Right lobe of liver (tissue), 6 donors: Measurements from ENCODE around the gene EMC10. TPM values are rescaled to one million over a fixed set of nuclear protein-coding genes. Genes with fewer than 3 reads are reported as not detected.

Experiments
- ATAC-seq, 4 donors: fragments of 200-7000 bp; cut with Tn5 transposase; one replicate each; pipeline ENCODE4 v1.9.1; 2020; ENCODE audit warnings: mild to moderate bottlenecking in 4 of 4, moderate library complexity in 4 of 4
- DNase-seq, 3 donors: peaks; one replicate each; pipeline ENCODE4 v3.0.0-alpha.2; 2020
- H3K27ac ChIP-seq, 3 donors: fragments of 200-600 bp; one replicate each; pipeline ENCODE4 v1.8.0; 2022
- H3K27me3 ChIP-seq, 2 donors: fragments of 200-600 bp; one replicate each; pipeline ENCODE4 v1.8.0; 2022
- H3K36me3 ChIP-seq, 4 donors: fragments of 200-600 bp; sonication (generic) in 1 of 4; one replicate each; pipeline versions ENCODE4 v1.5.1 to v1.8.0; 2017 to 2022; ENCODE audit warnings: control low read depth in 1 of 4
- H3K4me1 ChIP-seq, 4 donors: fragments of 200-600 bp; sonication (generic) in 1 of 4; one replicate each; pipeline versions ENCODE4 v1.5.1 to v1.8.0; 2017 to 2022; ENCODE audit warnings: control low read depth in 1 of 4
- H3K4me3 ChIP-seq, 3 donors: fragments of 200-600 bp; one replicate each; pipeline ENCODE4 v1.8.0; 2022
- H3K9me3 ChIP-seq, 4 donors: fragments of 200-600 bp; sonication (generic) in 1 of 4; one replicate each; pipeline versions ENCODE4 v1.5.1 to v1.8.0; 2017 to 2022; ENCODE audit warnings: control low read depth in 1 of 4
- POLR2A ChIP-seq: fragments of 450-650 bp; IDR thresholded peaks from one replicate; pipeline ENCODE4 v1.6.1; 2017; ENCODE audit warnings: antibody characterized with exemption, mild to moderate bottlenecking
- WGBS: methylation state at CpG from one replicate; pipeline ENCODE4 v1.1.6; 2018; ENCODE audit warnings: low coverage, low lambda C conversion rate; ENCODE audit not compliant: insufficient coverage; ENCODE audit errors: missing lambda C conversion rate; 5-methylcytosine and 5-hydroxymethylcytosine counted together
- intact Hi-C, 2 donors: fragments of 100-400 bp; cut with DNase I; formaldehyde crosslinking; loops; one replicate each; pipeline versions ENCODE4 v1.11.2 to v1.14.1; 2022
- total RNA-seq, 6 experiments: library from RNA; depleted of rRNA in 2 of 6; stranded (reverse); fragments of >200 nt in 2 of 6; fragmentation: NEBNext Ultra II Directional in 3 of 6; extraction: Animal tissue kit (Norgen Biotek cat#: 25700) in 3 of 6; gene quantifications; one replicate each; pipeline versions ENCODE4 v1.1.0 to v1.2.4, GENCODE V29; 2016 to 2023
- TF ChIP-seq, protein P1 (sequence below), 4 donors: fragments of 200-600 bp in 3 of 4; fragments of 450-650 bp in 1 of 4; IDR thresholded peaks; one replicate each; pipeline versions ENCODE4 v1.5.1 to v1.8.0; 2016 to 2022; ENCODE audit warnings: antibody characterized with exemption in 4 of 4, mild to moderate bottlenecking in 2 of 4
- donor health status: DM: no; HTN: yes; CAD: no.
- donor health status: DM: no; HTN: no; CAD: no.
- donor health status: DM: no; HTN: no; CAD: no.
- donor health status: DM: no; HTN: yes; CAD: no.
- donor health status: DM: no; HTN: yes; CAD: no.

The EMC10 gene
- total RNA-seq, 6 experiments from 2014 or later, result 48.6 to 82.8 (median 74.2) TPM

GRCh38 chr19:50508843-50509190, 32.5 kb downstream of the EMC10 start:
- 100% methylated on average over 2 of the region's 3 CpGs for WGBS
- Histone ChIP-seq H3K4me3 (no peak overlapping the region), H3K27ac (no peak overlapping the region), H3K4me1 (peaks cover 0 to 17% (median 4%) of the 10 kb centered on the region in 4 donors), H3K36me3 (no peaks in the 10 kb centered on the region), H3K9me3 (no peaks in the 10 kb centered on the region), H3K27me3 (no peaks in the 10 kb centered on the region)
- TF ChIP-seq, protein P1, sequence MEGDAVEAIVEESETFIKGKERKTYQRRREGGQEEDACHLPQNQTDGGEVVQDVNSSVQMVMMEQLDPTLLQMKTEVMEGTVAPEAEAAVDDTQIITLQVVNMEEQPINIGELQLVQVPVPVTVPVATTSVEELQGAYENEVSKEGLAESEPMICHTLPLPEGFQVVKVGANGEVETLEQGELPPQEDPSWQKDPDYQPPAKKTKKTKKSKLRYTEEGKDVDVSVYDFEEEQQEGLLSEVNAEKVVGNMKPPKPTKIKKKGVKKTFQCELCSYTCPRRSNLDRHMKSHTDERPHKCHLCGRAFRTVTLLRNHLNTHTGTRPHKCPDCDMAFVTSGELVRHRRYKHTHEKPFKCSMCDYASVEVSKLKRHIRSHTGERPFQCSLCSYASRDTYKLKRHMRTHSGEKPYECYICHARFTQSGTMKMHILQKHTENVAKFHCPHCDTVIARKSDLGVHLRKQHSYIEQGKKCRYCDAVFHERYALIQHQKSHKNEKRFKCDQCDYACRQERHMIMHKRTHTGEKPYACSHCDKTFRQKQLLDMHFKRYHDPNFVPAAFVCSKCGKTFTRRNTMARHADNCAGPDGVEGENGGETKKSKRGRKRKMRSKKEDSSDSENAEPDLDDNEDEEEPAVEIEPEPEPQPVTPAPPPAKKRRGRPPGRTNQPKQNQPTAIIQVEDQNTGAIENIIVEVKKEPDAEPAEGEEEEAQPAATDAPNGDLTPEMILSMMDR (IDR thresholded peaks at IDR 0.05), result no peak
- no peak for TF ChIP-seq POLR2A
- intact Hi-C loops, result no loop called here
- DNase-seq (peak in 1 of 3 donors; percentile 42), ATAC-seq (no peak)

DNA sequence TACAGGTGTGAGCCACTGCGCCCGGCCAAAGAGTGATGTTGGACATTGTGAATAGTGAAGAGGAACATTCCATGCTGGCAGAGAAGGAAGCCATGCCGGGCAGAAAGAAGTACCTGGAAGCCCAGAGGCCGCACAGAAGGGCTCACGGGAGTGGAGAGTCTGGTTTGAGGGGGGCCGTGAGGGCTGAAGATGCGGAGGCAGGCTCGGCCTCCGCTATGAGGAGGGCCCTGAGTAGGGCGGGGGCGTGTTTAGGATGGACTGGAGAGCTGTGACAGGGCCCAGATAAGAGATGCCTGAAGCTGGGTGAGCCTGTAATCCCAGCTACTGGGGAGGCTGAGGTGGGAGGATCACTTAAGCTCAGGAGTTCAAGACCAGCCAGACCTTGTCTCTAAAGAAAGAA, 33.1 kb downstream of the EMC10 start:
- intact Hi-C loops, result no loop called here
- Histone ChIP-seq H3K4me3 (no peak overlapping the region), H3K9me3 (no peaks in the 10 kb centered on the region), H3K27me3 (no peaks in the 10 kb centered on the region), H3K4me1 (peaks cover 0 to 17% (median 4%) of the 10 kb centered on the region in 4 donors), H3K27ac (no peak overlapping the region), H3K36me3 (no peaks in the 10 kb centered on the region)
- peak in 1 of 3 donors; percentile 50 for DNase-seq
- TF ChIP-seq, protein P1 (IDR thresholded peaks at IDR 0.05), result no peak
- TF ChIP-seq POLR2A, result no peak
- WGBS, result 83% methylated on average over 9 of the region's 11 CpGs
- no peak for ATAC-seq

GRCh38 chr19:50510121-50510670, 33.9 kb downstream of the EMC10 start:
- Histone ChIP-seq H3K27ac (no peak overlapping the region), H3K4me3 (peak overlapping the region; percentile 65 to 76 (median 72)), H3K9me3 (no peaks in the 10 kb centered on the region), H3K27me3 (no peaks in the 10 kb centered on the region), H3K36me3 (no peaks in the 10 kb centered on the region), H3K4me1 (peaks cover 0 to 17% (median 4%) of the 10 kb centered on the region in 4 donors)
- WGBS, result 50% methylated on average over 4 of the region's 26 CpGs
- ATAC-seq, result no peak
- no peak for TF ChIP-seq POLR2A
- TF ChIP-seq, protein P1 (IDR thresholded peaks at IDR 0.05), result no peak
- intact Hi-C loops, result no loop called here
- peak in 1 of 3 donors; percentile 60 for DNase-seq

DNA sequence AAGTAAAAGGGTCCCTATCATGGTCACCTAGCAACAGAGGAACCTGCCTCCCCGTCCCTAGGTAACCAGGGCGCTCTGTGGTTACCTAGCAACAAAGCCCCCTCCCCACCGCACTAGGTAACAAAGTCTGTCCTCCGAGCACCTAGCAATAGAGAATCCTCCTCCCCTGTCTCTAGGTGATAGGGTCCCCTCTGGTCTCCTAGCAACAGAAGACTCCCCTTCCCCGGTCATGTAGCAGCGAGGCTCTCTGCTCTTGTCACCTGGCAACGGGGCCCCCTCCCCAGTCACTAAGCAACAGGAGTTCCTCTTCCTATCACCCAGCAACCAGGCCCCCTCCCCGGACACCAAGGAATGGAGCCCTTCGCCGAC, 34.4 kb downstream of the EMC10 start:
- no peak for TF ChIP-seq POLR2A
- TF ChIP-seq, protein P1 (IDR thresholded peaks at IDR 0.05), result no peak
- Histone ChIP-seq H3K27me3 (no peaks in the 10 kb centered on the region), H3K36me3 (no peaks in the 10 kb centered on the region), H3K4me3 (peak overlapping the region; percentile 65 to 76 (median 72)), H3K9me3 (no peaks in the 10 kb centered on the region), H3K27ac (peak overlapping the region in 2 of 3 donors; percentile 41 to 72), H3K4me1 (peaks cover 0 to 17% (median 4%) of the 10 kb centered on the region in 4 donors)
- intact Hi-C loops, result no loop called here
- ATAC-seq (no peak), DNase-seq (no peak)
- WGBS, result 5% methylated on average over 8 of the region's 10 CpGs
